Colonic mucosa (tissue), 4 donors: ENCODE data around the gene PLCB1. TPM values are rescaled to one million over a fixed set of nuclear protein-coding genes. Genes with fewer than 3 reads are reported as not detected.

Source experiments
- DNase-seq: peaks from one replicate; pipeline ENCODE4 v3.0.0-alpha.2; 2020
- H3K27ac ChIP-seq: fragments of 200-600 bp; one replicate; pipeline ENCODE4 v1.8.0; 2021
- H3K27me3 ChIP-seq: fragments of 200-600 bp; one replicate; pipeline ENCODE4 v1.8.0; 2021
- H3K36me3 ChIP-seq: fragments of 200-600 bp; one replicate; pipeline ENCODE4 v1.8.0; 2021
- H3K4me1 ChIP-seq: fragments of 200-600 bp; one replicate; pipeline ENCODE4 v1.8.0; 2021; ENCODE audit warnings: mild to moderate bottlenecking
- H3K4me3 ChIP-seq: fragments of 200-600 bp; one replicate; pipeline ENCODE4 v1.8.0; 2021
- H3K9ac ChIP-seq, 2 donors: one replicate each; pipeline ENCODE4 v1.7.0; 2013; ENCODE audit warnings: control low read depth in 2 of 2, low read depth in 2 of 2, low read length in 2 of 2
- H3K9me3 ChIP-seq: fragments of 200-600 bp; one replicate; pipeline ENCODE4 v1.8.0; 2021
- intact Hi-C: fragments of 100-400 bp; cut with DNase I; formaldehyde crosslinking; loops from one replicate; pipeline ENCODE4 v1.14.1; 2022
- total RNA-seq, 2 donors: library from RNA; stranded (reverse); fragmentation: NEBNext Ultra II Directional in 1 of 2; extraction: Animal tissue kit (Norgen Biotek cat#: 25700) in 1 of 2; gene quantifications; one replicate each; pipeline ENCODE4 v1.2.1, GENCODE V29; 2021
- TF ChIP-seq, protein P1 (sequence below): fragments of 200-600 bp; IDR thresholded peaks from one replicate; pipeline ENCODE4 v1.8.0; 2022; ENCODE audit warnings: antibody characterized with exemption, mild to moderate bottlenecking
- donor health status: healthy.
- donor health status: DM: no; HTN: no; CAD: no.
- donor health status: DM: no; HTN: no; CAD: no.

Gene PLCB1
- total RNA-seq, 2 donors from 2014 or later = 8.3 to 9.6 TPM

DNA sequence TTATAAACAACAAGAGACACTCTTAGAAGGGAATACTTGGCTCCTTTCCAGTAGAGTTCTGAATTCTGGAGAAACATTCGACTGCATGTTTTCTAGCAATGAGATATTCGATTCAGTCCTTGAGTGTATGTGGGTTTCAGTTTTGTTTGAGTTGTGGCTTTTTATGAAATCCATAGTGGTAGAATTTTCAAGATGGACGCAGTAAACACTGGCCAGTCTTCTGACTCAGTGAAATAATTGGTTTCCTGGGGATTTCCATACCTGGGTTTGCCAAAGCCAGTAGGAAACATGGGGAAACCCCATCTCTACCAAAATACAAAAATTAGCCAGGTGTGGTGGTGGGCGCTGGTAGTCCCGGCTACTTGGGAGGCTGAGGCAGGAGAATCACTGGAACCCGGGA lies 663.3 kb downstream of the PLCB1 start:
- H3K9me3 ChIP-seq = no peaks in the 10 kb centered on the region
- no peaks in the 10 kb centered on the region for H3K27me3 ChIP-seq
- TF ChIP-seq, protein P1, sequence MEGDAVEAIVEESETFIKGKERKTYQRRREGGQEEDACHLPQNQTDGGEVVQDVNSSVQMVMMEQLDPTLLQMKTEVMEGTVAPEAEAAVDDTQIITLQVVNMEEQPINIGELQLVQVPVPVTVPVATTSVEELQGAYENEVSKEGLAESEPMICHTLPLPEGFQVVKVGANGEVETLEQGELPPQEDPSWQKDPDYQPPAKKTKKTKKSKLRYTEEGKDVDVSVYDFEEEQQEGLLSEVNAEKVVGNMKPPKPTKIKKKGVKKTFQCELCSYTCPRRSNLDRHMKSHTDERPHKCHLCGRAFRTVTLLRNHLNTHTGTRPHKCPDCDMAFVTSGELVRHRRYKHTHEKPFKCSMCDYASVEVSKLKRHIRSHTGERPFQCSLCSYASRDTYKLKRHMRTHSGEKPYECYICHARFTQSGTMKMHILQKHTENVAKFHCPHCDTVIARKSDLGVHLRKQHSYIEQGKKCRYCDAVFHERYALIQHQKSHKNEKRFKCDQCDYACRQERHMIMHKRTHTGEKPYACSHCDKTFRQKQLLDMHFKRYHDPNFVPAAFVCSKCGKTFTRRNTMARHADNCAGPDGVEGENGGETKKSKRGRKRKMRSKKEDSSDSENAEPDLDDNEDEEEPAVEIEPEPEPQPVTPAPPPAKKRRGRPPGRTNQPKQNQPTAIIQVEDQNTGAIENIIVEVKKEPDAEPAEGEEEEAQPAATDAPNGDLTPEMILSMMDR = no peak
- intact Hi-C loops = no loop called here
- no peak overlapping the region for H3K4me3 ChIP-seq
- H3K4me1 ChIP-seq = no peaks in the 10 kb centered on the region
- no peaks in the 10 kb centered on the region for H3K36me3 ChIP-seq
- H3K9ac ChIP-seq = no peak overlapping the region
- H3K27ac ChIP-seq = no peak overlapping the region
- no peak for DNase-seq

DNA sequence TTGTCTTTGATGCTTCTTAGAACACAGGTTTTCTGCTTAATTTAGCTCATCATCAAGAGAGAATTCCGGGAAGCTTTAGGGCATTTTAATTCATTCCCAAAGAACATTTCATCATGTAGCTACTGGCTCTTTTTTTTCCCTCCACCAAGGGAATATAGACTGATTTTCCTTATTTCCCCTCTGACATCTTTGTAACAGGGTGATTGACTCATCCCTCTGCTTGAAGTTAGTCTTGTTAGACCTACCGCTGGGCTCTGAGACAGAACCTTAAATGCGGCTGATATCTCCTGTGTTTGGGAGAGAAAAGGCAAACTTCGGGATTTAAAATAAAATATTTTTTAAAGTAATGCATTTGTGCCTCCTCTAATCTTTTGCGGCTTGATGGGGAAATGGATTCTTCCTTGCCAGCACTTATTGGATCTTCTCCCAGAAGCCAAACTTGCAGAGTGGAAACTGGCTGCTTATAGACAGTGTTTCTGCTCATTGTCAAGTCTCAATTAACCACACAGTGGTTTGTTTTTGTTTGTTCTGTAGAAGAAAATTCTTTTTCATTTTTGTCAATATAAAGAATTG lies 664.1 kb downstream of the PLCB1 start:
- TF ChIP-seq, protein P1 = no peak
- Histone ChIP-seq H3K9me3 (no peaks in the 10 kb centered on the region), H3K9ac (no peak overlapping the region), H3K4me3 (no peak overlapping the region), H3K27ac (no peak overlapping the region), H3K4me1 (no peaks in the 10 kb centered on the region), H3K36me3 (no peaks in the 10 kb centered on the region), H3K27me3 (no peaks in the 10 kb centered on the region)
- DNase-seq = no peak
- intact Hi-C loops = no loop called here

DNA sequence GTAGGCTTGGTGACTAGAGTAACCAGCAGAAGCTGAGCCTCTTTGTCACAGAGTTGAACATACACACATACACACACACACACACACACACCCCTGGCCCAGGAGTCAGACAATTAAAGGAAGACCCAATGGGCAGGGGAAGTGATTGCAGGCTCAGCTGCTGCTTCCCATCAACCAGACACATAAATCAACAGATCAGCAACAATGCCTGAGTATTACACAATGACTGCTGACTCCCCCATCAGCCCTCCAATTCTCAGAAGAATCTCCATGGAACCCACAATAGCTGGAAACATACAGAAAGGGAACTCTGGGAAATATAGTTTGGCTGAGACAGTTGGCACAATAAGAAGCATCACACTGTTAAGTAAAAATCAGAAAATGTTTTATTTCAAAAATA lies 666.4 kb downstream of the PLCB1 start:
- H3K27ac ChIP-seq = no peak overlapping the region
- no peaks in the 10 kb centered on the region for H3K4me1 ChIP-seq
- H3K9ac ChIP-seq = no peak overlapping the region
- intact Hi-C loops = no loop called here
- H3K27me3 ChIP-seq = no peaks in the 10 kb centered on the region
- no peaks in the 10 kb centered on the region for H3K36me3 ChIP-seq
- no peak for DNase-seq
- H3K9me3 ChIP-seq = no peaks in the 10 kb centered on the region
- no peak overlapping the region for H3K4me3 ChIP-seq
- TF ChIP-seq, protein P1 = no peak

- TF ChIP-seq, protein P1 = no peak
- Histone ChIP-seq H3K4me3 (no peak overlapping the region), H3K9me3 (no peaks in the 10 kb centered on the region), H3K27me3 (no peaks in the 10 kb centered on the region), H3K36me3 (no peaks in the 10 kb centered on the region), H3K9ac (no peak overlapping the region), H3K27ac (no peak overlapping the region), H3K4me1 (no peaks in the 10 kb centered on the region)
- intact Hi-C loops = no loop called here
- no peak for DNase-seq
These were observed 668.0 kb downstream of the PLCB1 start for GRCh38 chr20:8800089-8800488.

DNA sequence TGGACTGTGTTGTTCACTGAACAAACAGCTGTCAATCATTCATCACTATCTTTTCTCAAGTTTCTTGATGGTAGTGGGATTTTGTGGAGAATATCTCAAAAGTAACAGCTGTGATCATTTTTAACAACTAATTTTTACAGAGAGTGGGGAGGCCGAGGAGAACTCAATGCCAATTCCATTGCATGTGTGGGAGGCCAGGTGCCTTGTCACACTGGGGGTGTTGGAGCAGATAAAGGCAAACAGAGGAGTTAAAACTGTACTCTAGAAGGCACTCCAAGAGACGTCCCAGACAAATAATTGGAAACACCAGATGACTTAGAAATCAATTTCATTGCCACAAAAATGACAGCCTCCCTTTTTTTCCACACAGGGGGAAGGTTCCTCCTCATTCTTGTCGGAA lies 669.6 kb downstream of the PLCB1 start:
- Histone ChIP-seq H3K4me3 (no peak overlapping the region), H3K9me3 (no peaks in the 10 kb centered on the region), H3K9ac (no peak overlapping the region), H3K4me1 (no peaks in the 10 kb centered on the region), H3K27ac (no peak overlapping the region), H3K36me3 (no peaks in the 10 kb centered on the region), H3K27me3 (no peaks in the 10 kb centered on the region)
- intact Hi-C loops = no loop called here
- DNase-seq = no peak
- TF ChIP-seq, protein P1 = no peak
